SU-DHL-6 (cell line): Measurements from ENCODE around the gene TMEM163.

Experiments
- H2AFZ ChIP-seq: fragments of 200-600 bp; sonication (generic); 2 replicates; pipeline ENCODE4 v1.6.1; 2014; ENCODE audit warnings: low read depth, mild to moderate bottlenecking, moderate library complexity, mixed read lengths, antibody characterized with exemption, low read length; ENCODE audit not compliant: severe bottlenecking
- H3F3A ChIP-seq: fragments of 200-600 bp; shearing (Covaris generic); 2 replicates; pipeline ENCODE4 v1.6.0; 2016; ENCODE audit warnings: antibody characterized with exemption, mild to moderate bottlenecking; ENCODE audit not compliant: insufficient read depth
- H3K27ac ChIP-seq: fragments of 200-600 bp; sonication (generic); 2 replicates; pipeline ENCODE4 v1.5.1; 2016; ENCODE audit warnings: low read depth, mild to moderate bottlenecking, low read length, moderate library complexity, mixed read lengths
- H3K27me3 ChIP-seq: fragments of 200-600 bp; sonication (generic), shearing (Covaris generic); 2 replicates; pipeline ENCODE4 v1.6.0; 2014; ENCODE audit warnings: mild to moderate bottlenecking, low read length
- H3K36me3 ChIP-seq: fragments of 200-600 bp; sonication (generic); 2 replicates; pipeline ENCODE4 v1.6.1; 2014; ENCODE audit warnings: mild to moderate bottlenecking, low read length, mixed read lengths
- H3K4me2 ChIP-seq: fragments of 300-600, 200-600 bp; shearing (Covaris generic), sonication (generic); 2 replicates; pipeline ENCODE4 v1.6.0; 2014; ENCODE audit warnings: low read length, low read depth, mild to moderate bottlenecking; ENCODE audit not compliant: poor library complexity, severe bottlenecking
- H3K4me3 ChIP-seq: fragments of 200-600 bp; sonication (generic); 2 replicates; pipeline ENCODE4 v1.5.1; 2014; ENCODE audit warnings: antibody characterized with exemption, low read length, mild to moderate bottlenecking, mixed read lengths; ENCODE audit not compliant: insufficient read depth, poor library complexity, severe bottlenecking
- H3K79me2 ChIP-seq: fragments of 200-600 bp; sonication (generic); 2 replicates; pipeline ENCODE4 v1.6.1; 2014; ENCODE audit warnings: mild to moderate bottlenecking, low read length, moderate library complexity; ENCODE audit not compliant: insufficient read depth
- H3K9ac ChIP-seq: fragments of 200-600 bp; sonication (generic); 2 replicates; pipeline ENCODE4 v1.7.0; 2014; ENCODE audit warnings: mild to moderate bottlenecking, low read length
- H3K9me2 ChIP-seq: fragments of 200-600 bp; sonication (generic); replicated peaks from 2 replicates; pipeline ENCODE4 v1.6.1; 2014; ENCODE audit warnings: low read length; ENCODE audit not compliant: insufficient read depth
- H3K9me3 ChIP-seq: fragments of 200-600 bp; sonication (generic); 2 replicates; pipeline ENCODE4 v1.6.1; 2014; ENCODE audit warnings: low read length, mixed read lengths; ENCODE audit not compliant: insufficient read depth
- H4K20me1 ChIP-seq: fragments of 200-600 bp; sonication (generic); 2 replicates; pipeline ENCODE4 v1.6.1; 2014; ENCODE audit warnings: low read depth, mild to moderate bottlenecking, antibody characterized with exemption, low read length, moderate library complexity, mixed read lengths
- CTCF ChIP-seq: fragments of 200-600 bp; sonication (generic); IDR thresholded peaks from one replicate; pipeline ENCODE4 v1.5.1; 2017; ENCODE audit warnings: antibody characterized with exemption, mild to moderate bottlenecking, low read length, moderate library complexity; ENCODE audit not compliant: insufficient read depth, poor library complexity, severe bottlenecking
- EZH2phosphoT487 ChIP-seq: fragments of 200-600 bp; sonication (generic), shearing (Covaris generic); conservative IDR thresholded peaks from 2 replicates; pipeline ENCODE4 v1.6.1; 2018; ENCODE audit warnings: mild to moderate bottlenecking, antibody characterized with exemption, low read length, moderate library complexity, mixed read lengths

TMEM163 gene

DNA sequence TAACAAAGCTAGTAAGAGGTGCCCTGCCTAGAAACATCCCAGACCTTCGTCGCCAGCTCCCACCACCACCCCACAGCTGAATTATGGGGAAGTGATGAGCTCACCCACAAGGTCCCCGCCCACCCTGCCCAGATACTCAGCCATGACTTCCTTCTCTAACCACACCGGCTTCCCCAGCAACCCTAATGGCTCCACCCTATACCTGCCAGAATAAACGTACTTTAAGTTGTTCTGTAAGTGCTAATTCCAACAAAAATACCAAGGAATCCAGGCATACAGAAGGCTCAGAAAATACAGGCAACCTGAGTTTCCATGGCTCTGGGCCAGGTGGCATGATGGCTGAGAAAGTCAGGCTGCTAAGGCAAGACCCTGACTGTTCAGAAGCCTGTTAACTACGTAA lies 39.1 kb downstream of the TMEM163 start:
- H3K27ac ChIP-seq: no peak overlapping the region
- TF ChIP-seq CTCF (no peak), EZH2phosphoT487 (no peak)
- H3K4me3 ChIP-seq: no peak overlapping the region
- no peak overlapping the region for H3K4me2 ChIP-seq
- no peak overlapping the region for H3K9ac ChIP-seq
- no peaks in the 10 kb centered on the region for H4K20me1 ChIP-seq
- H3K79me2 ChIP-seq: no peaks in the 10 kb centered on the region
- H3K27me3 ChIP-seq: no peaks in the 10 kb centered on the region
- no peaks in the 10 kb centered on the region for H3K9me2 ChIP-seq
- H3K9me3 ChIP-seq: no peaks in the 10 kb centered on the region
- no peaks in the 10 kb centered on the region for H3K36me3 ChIP-seq
- no peak overlapping the region for H2AFZ ChIP-seq
- no peaks in the 10 kb centered on the region for H3F3A ChIP-seq

DNA sequence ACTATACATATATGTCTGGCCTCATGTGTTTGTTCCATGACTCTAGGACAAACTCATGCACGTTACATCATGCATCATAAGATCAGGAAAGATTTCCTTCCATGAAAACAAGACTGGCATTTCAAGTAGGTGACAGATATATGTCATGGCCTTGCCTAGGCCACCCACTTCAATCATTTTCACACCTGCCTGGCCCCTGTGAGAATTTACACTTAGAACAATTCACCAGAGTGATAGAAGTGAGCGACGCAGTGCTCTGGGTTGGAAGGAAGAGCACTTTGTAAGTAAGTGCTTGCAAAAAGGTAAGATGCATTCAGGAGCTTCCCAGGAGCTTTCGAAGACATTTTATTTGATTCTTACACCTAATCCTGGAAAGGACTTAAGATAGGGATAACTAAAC lies 39.5 kb downstream of the TMEM163 start:
- H2AFZ ChIP-seq: no peak overlapping the region
- no peak overlapping the region for H3K4me2 ChIP-seq
- no peaks in the 10 kb centered on the region for H3K9me2 ChIP-seq
- no peaks in the 10 kb centered on the region for H3K27me3 ChIP-seq
- H3K27ac ChIP-seq: no peak overlapping the region
- TF ChIP-seq EZH2phosphoT487: no peak
- TF ChIP-seq CTCF: no peak
- no peaks in the 10 kb centered on the region for H4K20me1 ChIP-seq
- H3F3A ChIP-seq: no peaks in the 10 kb centered on the region
- no peak overlapping the region for H3K4me3 ChIP-seq
- H3K9ac ChIP-seq: no peak overlapping the region
- no peaks in the 10 kb centered on the region for H3K79me2 ChIP-seq
- H3K9me3 ChIP-seq: no peaks in the 10 kb centered on the region
- H3K36me3 ChIP-seq: no peaks in the 10 kb centered on the region

- no peaks in the 10 kb centered on the region for H3K36me3 ChIP-seq
- H3K4me2 ChIP-seq: no peak overlapping the region
- no peaks in the 10 kb centered on the region for H3K9me3 ChIP-seq
- TF ChIP-seq EZH2phosphoT487 (no peak), CTCF (no peak)
- H3K9ac ChIP-seq: no peak overlapping the region
- H3F3A ChIP-seq: no peaks in the 10 kb centered on the region
- no peak overlapping the region for H2AFZ ChIP-seq
- no peak overlapping the region for H3K27ac ChIP-seq
- no peaks in the 10 kb centered on the region for H3K79me2 ChIP-seq
- H4K20me1 ChIP-seq: no peaks in the 10 kb centered on the region
- no peaks in the 10 kb centered on the region for H3K9me2 ChIP-seq
- no peak overlapping the region for H3K4me3 ChIP-seq
- H3K27me3 ChIP-seq: no peaks in the 10 kb centered on the region
Measured at GRCh38 chr2:134677856-134678756, 40.7 kb downstream of the TMEM163 start.
